ENCODE data around the gene FKBP7.
"Not testable (repeated sequence)": the region's sequence is repeated elsewhere in the genome, so short reads cannot be mapped to it uniquely, and the experiment has no call there.

The FKBP7 gene

DNA sequence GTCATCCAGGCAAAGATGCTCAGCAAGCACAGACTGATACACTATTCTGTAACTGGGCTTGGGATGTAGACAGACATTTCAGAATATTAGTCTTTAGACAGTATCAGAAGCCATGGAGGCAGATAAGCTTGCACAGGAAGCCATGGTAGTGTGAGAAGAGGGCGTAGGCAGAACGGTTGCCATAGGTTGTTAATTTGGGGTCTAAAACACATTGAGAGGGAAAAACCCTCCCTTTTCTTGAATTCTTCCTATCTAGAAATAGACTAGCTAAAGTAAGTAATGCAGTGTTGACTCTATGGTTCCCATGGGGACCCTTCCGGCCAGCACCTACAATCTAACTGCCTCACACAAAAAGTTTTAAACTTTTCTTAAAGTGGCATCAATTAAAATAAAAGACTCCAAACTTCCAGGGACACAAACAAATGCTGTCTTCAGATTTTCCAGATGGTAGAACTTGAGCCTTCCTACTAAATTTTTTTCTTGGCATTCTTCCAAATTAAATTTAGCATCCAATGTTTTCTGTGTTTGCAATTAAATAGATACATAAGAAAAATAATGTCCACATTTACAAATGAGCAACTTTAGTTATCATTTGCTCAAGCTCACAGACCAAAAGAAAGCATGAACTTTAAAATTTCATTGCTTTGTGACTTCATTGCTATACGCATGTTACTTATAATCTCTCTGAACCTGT lies 29.3 kb downstream of the FKBP7 start:
- DNase-seq = no peak

DNA sequence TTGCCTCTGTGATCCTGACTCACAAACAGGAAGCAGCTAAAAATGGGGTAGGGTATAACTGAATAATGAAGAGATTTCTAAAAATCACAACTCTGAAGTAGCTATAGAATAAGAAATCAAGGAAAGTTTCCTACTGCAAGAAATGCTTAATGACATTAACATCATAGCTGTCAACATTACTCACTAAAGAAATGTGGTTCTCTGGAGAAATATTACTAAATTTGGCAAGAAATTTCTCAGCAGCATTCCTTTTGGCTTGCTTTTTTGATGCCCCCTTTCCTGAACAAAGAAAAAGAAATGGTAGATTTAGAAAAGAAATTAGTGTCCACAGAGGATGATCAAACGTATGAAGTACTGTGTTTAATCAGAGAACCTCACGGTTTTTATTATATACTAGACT lies 37.0 kb downstream of the FKBP7 start:
- DNase-seq = no peak

- no peak for DNase-seq
Observed at GRCh38 chr2:178436662-178437061, 41.7 kb downstream of the FKBP7 start.

GRCh38 chr2:178429336-178429735 lies 49.1 kb downstream of the FKBP7 start:
- DNase-seq = no peak

- DNase-seq = no peak
Observed at GRCh38 chr2:178428396-178428806, 50.0 kb downstream of the FKBP7 start.

DNA sequence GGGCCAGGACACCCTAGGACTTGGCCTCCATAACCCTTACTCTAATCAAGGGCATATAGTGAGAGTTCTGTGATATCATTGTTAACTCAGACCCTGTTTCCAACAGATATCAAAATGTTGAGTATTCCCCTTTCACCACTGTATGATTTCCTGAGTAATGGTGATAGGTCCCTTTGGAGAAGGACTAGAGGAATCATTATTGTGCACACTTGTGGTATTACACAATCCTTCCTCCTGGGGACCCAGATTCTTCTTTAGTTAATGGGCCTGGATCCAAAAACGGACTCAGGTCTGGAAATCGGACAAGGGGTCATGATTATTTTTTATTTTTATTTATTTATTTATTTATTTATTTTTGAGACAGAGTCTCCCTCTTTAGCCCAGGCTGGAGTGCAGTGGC lies 50.9 kb downstream of the FKBP7 start:
- no peak for DNase-seq

GRCh38 chr2:178426388-178426787 lies 52.0 kb downstream of the FKBP7 start:
- no peak for DNase-seq

DNA sequence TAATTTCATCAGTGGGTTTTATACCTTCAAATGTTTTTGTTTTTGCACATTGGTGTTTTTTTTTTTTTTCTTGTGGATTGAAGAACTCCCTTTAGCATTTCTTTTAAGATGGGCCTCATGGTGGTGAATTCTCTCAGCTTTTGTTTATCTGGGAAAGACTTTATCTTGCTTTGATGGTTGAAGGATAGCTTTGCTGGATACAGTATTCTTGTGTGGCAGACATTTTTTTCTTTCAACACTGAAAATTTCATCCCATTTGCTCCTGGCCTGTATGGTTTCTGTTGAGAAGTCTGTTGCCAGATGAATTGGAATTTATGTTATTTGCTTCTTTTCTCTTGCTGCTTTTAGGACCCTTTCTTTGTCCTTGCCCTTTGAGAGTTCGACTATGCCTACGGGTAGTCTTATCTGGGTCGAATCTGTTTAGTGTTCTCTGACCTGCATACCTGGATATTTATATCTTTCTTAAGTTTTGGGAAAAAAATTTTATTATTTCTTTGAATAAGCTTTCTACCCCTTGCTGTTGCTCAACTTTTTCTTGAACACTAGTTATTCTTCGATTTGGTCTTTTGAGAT lies 53.1 kb downstream of the FKBP7 start:
- no peak for DNase-seq

DNA sequence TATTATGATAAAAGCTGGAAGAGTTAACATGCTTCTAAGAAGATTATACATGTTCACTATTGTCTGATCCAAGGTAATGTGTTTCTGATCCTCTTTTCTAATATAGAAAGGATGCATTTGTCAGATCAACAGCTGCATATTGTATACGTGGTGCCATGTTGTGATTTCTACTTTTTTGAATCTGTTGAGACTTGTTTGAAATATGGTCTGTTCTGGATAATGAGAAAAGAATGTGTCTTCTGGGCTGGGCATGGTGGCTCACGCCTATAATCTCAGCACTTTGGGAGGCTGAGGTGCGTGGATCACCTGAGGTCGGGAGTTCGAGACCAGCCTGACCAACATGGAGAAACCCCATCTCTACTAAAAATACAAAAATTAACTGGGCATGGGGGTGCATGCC lies 54.7 kb downstream of the FKBP7 start:
- DNase-seq = not testable (repeated sequence)

GRCh38 chr2:178422097-178422496 lies 56.3 kb downstream of the FKBP7 start:
- DNase-seq = no peak

DNA sequence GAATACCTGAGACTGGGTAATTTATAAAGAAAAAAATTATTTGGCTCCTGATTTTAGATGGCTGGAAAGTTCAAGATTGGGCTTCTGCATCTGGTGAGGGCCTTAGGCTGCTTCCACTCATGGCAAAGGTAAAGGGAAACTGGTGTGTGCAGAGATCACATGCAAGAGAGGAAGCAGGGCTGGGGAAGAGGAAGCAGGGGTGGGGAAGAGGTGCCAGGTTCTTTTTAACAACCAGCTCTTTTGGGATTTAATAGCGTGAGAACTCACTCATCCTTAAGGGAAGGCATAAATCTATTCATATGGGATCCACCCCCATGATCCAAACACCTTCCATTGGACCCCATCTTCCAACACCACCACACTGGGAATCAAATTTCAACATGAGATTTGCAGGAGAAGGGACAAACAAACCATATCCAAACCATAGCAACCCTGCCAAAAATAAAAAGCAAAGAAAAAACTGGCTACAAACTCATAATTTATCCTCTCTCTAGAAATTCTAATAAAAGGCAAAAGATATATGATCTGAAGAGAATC lies 57.9 kb downstream of the FKBP7 start:
- DNase-seq = no peak

- no peak for DNase-seq
Observed at GRCh38 chr2:178419123-178419522, 59.3 kb downstream of the FKBP7 start.

- DNase-seq = no peak
Observed at GRCh38 chr2:178418426-178418825, 60.0 kb downstream of the FKBP7 start.

DNA sequence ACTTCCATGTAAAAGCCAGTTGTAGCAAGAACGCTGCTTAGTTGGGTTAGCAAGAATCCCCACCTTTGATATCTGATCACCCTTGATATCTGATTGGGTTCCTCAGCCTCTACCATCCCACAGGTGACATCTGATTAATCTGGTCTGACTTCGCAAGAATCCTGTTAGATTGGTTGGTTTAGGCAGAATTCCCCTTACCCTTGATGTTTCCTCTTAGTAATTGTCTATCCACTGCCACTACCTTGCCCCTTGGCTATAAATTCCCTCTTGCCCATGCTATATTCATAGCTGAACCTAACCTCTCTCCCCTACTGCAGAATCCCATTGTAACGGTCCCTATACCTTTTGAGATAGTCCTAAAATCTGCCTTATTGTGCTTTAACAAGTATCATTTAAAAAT lies 60.5 kb downstream of the FKBP7 start:
- DNase-seq = no peak

GRCh38 chr2:178415979-178416378 lies 62.4 kb downstream of the FKBP7 start:
- DNase-seq = no peak

DNA sequence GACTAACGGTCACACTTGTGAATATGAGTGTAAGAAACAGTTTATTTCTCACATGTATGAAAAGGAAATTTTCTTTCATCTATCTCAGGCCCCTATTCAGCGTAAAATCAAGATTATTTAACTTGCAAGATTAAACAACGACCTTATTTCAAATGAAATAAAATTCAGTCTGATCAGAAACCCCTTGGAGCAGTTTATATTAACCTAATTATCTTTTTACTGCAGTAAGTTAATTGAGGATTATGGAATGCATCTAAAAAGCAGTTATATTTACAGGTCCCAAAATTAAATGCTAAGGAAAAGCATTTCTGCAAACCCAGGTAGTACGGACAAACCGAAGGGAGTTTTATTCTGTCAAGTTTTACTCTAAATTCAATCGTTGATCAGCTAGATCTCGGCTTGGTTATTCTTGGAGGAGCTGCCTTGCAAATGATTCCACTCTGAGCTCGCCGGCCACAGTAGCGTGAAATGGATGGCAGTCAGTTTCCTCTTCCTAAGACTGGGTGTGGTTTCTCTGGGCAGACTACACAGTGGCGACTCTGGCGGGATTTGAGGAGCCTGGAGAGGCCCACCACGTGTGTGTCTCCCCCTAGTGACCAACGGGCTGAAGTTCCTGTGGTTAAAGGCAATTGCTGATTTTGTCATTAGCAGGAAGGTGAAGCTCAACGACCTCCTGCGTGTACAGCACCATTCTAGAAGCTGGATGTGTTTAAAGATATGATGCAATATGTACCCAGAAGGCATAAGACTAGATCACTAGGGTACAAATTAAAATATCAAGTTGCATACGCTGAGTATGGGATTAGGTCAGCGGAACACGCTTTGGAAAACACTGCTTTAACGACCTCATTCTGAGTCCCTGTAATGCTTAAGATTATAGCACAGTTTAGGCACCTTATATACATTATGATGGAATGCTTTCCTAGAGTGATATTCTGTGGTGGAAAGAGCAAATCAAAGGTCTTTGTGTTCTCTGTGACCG lies 63.8 kb downstream of the FKBP7 start:
- peak; percentile 63 for DNase-seq

Measured in activated CD4-positive, alpha-beta T cell treated with anti-CD3 and anti-CD28 coated beads, Interleukin-2, amount 50 U/mL, for 1 hour (primary cell).